NCI-H2227 (cell line): ENCODE data around the gene RPAIN.

Experiments
- DNase-seq: peaks from one replicate; lab custom pipeline; 2025; ENCODE audit not compliant: unreplicated experiment; lab: John Stamatoyannopoulos, UW

Gene RPAIN, protein sequence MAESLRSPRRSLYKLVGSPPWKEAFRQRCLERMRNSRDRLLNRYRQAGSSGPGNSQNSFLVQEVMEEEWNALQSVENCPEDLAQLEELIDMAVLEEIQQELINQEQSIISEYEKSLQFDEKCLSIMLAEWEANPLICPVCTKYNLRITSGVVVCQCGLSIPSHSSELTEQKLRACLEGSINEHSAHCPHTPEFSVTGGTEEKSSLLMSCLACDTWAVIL

DNA sequence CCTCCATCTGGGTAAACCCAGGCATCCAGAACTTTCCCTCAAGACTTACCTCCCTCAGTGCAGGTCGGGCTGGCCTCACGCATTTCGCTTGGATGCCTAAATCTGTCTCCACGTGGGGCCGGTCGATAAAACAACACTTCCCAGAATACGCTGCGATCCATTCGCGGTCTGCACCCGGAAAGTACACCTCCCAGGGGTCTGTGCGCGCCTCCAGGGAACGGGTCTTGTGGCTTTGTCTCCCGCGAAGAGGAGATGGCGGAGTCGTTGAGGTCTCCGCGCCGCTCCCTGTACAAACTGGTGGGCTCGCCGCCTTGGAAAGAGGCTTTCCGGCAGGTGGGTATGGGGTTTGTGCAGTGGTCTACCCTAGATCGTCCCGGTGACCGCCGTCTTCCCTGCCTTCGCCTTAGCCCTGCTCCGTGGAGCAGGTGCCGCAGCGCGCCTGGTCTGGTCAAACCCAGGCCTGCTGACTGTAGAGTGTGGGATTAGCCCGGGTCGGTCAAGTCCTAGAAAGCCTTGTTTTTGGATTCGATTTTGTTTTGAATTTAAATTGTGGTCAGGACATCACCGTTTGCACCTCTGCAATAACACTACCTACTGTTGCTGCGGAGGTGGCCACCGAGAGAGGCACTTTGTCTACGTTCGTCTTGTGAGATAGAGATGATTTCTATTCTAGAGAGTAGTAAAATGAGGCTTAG is at the start of gene RPAIN:
RPAIN (plus strand) TSS at position 224 of the 695 bp plus-strand sequence; CDS start at position 253, 29 bp downstream.
- DNase-seq = peak; percentile 90

DNA sequence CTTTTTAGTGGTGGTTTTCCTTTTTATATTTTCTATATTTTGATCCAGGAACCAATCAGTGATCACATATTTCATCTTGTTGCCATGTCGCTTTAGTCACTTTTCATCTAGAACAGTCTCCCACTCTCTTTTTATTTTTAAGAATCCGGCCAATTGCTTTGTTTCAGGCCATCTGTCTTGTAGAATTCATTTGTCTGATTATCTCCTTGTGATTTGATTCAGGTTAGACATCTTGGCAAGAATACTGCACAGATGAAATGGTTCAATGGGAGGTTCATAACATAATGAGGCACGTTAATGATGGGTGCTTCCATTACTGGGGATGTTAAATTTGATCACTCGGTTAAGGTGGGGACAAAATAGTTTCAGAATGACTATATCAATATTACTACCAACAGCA is 49.6 kb upstream of the RPAIN start:
- DNase-seq = no peak

GRCh38 chr17:5373112-5373511 is 46.9 kb upstream of the RPAIN start:
- DNase-seq = peak; percentile 39

DNA sequence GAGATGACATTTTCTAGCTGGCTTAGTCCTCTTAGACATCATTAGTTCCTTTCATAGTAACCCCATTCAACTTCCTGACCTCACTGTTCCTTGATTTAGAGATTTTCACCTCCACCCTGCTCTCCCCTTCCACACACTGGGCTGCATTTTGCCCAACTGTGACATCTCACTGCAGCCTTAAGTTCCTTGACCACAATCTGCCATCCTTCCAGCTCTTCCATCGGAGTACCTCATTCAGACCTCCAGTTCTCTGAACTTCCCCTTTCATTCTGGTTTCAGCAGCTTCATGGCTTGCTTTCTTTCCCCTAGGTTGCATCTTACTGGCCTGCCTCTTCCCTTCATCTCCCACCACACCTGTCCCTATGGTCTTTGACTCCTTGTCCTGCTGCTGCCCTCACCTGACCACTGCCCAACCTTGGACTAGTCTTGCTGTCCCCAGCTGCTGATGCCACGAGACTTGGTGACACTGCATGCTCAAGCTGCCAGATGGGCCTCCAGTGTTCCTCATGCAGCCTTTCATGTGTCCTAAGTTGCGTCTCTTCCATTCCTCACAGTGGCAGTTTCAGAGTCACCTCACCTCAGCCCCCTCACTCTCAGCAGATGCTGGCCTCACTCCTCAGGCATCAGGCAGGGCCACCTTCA is 41.3 kb upstream of the RPAIN start:
- DNase-seq = no peak

GRCh38 chr17:5379351-5380107 is 40.5 kb upstream of the RPAIN start:
- no peak for DNase-seq

- DNase-seq = no peak
Observed at GRCh38 chr17:5380491-5381135, 39.4 kb upstream of the RPAIN start.

DNA sequence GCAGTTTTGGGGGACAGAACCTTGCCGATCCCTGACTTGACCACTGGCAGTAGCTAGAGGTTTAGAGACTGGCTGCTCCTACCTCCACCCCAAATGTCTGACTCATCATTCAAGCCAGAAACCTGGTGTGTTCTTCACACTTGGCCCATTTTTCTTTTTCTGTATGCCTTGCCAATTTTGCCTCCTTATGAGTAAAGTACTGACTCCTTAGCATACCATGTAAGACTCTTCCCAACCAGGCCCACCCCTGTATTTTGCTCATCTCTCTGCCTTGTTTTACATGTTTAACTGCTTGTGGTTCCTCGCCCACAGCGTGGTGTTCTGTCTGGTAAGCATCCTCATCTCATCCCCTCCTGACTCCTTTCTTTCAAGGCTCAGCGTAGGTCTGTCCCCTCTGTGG is 38.4 kb upstream of the RPAIN start:
- no peak for DNase-seq

GRCh38 chr17:5391678-5392077 is 28.3 kb upstream of the RPAIN start:
- DNase-seq = no peak

- no peak for DNase-seq
Observed at GRCh38 chr17:5396612-5397011, 23.4 kb upstream of the RPAIN start.

DNA sequence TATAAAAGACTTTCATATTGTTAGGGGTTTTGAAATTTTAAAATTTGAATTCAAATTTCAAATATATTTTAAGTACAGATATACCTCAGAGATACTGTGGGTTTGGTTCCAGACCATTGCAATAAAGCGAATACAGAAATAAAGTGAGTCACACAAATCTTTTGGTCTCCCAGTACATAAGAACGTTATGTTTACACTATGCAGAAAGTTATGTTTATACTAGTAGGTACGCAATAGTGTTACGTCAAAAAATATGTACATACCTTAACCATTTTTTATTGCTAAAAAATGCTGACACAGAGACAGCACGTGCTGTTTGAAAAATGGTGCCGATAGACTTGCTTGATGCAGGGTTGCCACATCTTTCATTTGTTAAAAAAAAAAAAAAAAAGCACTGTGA is 20.2 kb upstream of the RPAIN start:
- no peak for DNase-seq

DNA sequence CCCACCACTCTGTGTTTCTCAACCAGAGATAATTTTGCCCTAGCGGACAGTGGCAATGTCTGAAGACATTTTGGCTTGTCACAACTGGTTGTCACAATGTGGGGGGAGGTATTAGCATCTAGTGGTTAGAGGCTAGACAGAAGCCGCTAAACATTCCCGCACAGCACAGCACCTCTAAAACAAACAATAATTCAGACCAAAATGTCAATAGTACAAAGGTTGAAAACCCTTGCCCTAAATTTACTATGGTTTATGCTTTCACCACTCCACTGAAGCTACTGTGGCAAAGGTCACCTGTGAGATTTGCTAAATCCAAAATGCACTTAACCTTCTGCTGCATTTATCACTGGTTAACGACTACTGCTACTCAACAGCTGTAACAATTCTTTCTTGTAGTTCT is 14.6 kb upstream of the RPAIN start:
- no peak for DNase-seq

GRCh38 chr17:5408186-5408585 is 11.8 kb upstream of the RPAIN start:
- DNase-seq = no peak

DNA sequence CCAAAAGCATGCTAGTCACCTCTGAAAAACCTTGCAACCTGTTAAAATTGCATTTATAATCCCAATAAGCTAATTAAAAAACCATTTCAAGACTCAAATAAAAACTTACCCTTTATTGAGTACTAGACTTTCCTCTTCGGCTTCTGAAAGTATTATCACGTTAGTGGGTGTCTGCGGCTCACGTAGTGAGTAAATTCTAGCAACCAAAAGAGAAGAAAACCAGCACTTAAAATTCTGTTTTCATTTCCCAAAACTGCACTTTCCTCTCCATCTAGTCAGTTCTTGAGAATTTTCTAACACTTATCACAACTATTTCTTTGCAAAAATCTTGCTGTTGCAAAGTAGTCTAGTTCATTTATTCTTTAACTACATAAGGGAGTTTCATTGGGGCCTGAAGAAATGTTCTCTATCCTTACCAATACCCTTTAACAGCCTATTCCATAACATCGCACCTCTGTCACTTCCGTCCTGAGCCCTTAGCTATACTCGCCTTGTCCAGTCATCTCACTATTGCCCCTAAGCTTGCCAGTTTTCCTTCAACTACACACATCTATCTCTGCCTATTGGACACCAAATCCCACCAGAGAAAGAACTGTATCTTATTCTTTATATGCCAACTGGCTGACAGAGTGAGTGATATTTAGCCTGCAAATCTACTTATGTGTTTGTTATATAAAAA is 9.2 kb upstream of the RPAIN start:
- DNase-seq = no peak

DNA sequence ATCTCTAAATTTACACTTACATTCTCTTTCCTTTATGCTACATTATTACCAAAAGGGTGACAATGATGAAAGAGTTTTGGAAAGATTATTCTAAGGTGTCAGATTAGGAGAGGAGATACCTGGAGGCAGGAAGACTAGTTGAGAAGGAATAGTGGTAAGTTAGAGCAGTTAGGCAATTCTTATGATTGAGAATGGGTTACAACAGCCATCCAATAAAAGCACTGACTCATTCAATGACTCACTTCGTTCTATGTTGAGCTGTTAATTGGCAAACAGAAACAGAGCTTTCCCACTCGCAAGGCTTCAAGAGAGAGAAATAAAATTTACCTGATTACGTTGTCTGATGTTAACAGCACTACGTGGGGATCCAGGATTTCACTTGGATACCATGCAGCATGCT is 6.3 kb upstream of the RPAIN start:
- DNase-seq = no peak

GRCh38 chr17:5416901-5417300 is 3.1 kb upstream of the RPAIN start:
- DNase-seq = no peak

GRCh38 chr17:5418858-5419355 is 1.1 kb upstream of the RPAIN start:
- DNase-seq = peak; percentile 43

DNA sequence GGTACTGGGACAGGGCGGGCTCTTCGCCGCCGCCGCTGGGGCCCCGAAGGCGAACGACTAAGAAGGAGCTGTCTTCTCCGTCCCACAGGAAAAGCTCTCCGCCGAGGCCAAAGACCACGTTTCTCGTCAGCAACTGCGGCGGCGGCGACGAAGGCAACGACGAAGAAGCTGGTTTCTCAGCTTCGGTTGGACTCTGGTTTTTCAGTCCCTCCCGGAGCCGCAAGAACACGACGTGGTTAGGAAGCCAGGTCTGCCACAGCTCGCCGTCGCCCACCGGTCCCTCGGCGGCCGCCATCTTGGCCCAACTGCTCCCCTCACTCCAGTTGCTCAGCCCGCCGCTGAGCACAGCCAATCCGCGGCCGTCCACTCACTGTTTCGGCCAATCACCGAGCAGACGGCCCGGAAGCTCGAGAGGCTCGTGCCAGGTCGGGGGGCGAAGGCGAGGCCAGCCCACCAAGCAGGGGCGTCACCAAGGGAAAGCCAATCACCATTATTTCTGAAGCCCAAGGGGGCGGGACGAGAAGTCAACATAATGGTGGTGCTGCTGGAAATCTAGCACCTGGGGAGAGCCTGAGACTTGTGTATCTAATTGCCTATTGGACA is 525 bp upstream of the RPAIN start, which contains the start of gene NUP88:
NUP88 (minus strand) TSS at position 307 of the 603 bp plus-strand sequence; CDS start at position 295, 12 bp downstream.
- peak; percentile 96 for DNase-seq

GRCh38 chr17:5422505-5422904 is 2.5 kb downstream of the RPAIN start:
- DNase-seq = no peak

GRCh38 chr17:5424909-5425308 is 4.9 kb downstream of the RPAIN start:
- no peak for DNase-seq

DNA sequence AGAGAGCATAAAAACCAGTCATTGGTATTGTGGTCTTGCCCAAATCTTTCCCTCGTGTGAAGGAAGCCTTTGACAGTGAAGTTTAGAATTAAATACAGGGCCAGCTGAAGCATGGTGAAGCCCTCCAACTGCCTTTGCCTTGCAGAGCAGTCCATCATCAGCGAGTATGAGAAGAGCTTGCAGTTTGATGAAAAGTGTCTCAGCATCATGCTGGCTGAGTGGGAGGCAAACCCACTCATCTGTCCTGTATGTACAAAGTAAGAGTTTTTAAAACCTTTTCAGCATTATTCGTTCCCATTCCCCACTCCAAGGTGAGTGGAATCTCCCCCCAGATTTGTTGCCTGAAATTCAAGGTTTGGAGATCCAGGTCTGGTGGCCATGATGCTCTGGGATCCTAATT is 5.8 kb downstream of the RPAIN start:
- no peak for DNase-seq
